WERI-Rb-1 (cell line): Measurements from ENCODE around the gene RANBP3.

Experiments used
- DNase-seq: peaks from one replicate; pipeline ENCODE4 v3.0.0-alpha.2; 2020
- H3K27ac ChIP-seq: fragments of 250-450 bp; sonication (Bioruptor Pico); 2 replicates; pipeline ENCODE4 v1.5.1; 2020; ENCODE audit warnings: mild to moderate bottlenecking, moderate library complexity
- H3K27me3 ChIP-seq: fragments of 250-450 bp; sonication (Bioruptor Pico); 2 replicates; pipeline ENCODE4 v1.5.1; 2021; ENCODE audit warnings: mild to moderate bottlenecking, low read depth, moderate library complexity; ENCODE audit not compliant: insufficient read depth, severe bottlenecking
- H3K36me3 ChIP-seq: fragments of 250-450 bp; sonication (Bioruptor Pico); 2 replicates; pipeline ENCODE4 v1.5.1; 2020; ENCODE audit warnings: mild to moderate bottlenecking, moderate library complexity
- H3K4me3 ChIP-seq: 2 replicates; pipeline ENCODE4 v1.5.1; 2011; ENCODE audit warnings: low read depth, mild to moderate bottlenecking, control low read depth, low read length
- H3K9me3 ChIP-seq: fragments of 250-450 bp; sonication (Bioruptor Pico); 2 replicates; pipeline ENCODE4 v1.5.1; 2021; ENCODE audit warnings: mild to moderate bottlenecking, moderate library complexity; ENCODE audit not compliant: severe bottlenecking
- TF ChIP-seq, protein P1 (sequence below): IDR thresholded peaks from 2 replicates; pipeline ENCODE4 v1.5.1; 2011; ENCODE audit warnings: low read depth, mild to moderate bottlenecking, control low read depth, inconsistent platforms, low read length

RANBP3 gene

DNA sequence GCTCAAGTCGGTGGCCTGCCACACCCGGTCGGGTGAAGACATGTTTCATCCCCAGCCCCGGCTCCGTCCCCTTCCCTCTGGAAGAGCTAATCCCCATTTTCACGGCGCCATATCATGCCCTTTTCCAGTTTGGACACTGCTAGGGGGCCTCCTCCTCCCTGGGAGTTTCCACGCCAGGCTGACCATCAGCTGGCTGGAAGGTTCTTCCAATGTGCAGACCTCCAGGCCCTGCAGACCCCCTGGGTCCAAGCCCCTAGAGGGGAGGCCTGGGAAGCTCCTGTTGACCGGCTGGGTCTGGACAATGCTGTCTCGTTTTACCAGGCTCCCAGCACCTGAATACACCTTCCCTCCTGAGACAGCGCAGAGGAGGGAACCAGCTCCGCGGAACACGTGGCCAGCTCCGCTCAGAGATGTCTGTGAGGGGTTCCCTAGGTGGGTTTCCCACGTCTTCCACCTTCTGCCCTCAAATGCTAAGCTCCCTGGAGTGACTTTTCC lies 44.7 kb upstream of the RANBP3 start:
- Histone ChIP-seq H3K9me3 (no peaks in the 10 kb centered on the region), H3K27ac (no peak overlapping the region), H3K36me3 (no peaks in the 10 kb centered on the region), H3K4me3 (no peak overlapping the region), H3K27me3 (no peaks in the 10 kb centered on the region)
- DNase-seq, result no peak
- TF ChIP-seq, protein P1, sequence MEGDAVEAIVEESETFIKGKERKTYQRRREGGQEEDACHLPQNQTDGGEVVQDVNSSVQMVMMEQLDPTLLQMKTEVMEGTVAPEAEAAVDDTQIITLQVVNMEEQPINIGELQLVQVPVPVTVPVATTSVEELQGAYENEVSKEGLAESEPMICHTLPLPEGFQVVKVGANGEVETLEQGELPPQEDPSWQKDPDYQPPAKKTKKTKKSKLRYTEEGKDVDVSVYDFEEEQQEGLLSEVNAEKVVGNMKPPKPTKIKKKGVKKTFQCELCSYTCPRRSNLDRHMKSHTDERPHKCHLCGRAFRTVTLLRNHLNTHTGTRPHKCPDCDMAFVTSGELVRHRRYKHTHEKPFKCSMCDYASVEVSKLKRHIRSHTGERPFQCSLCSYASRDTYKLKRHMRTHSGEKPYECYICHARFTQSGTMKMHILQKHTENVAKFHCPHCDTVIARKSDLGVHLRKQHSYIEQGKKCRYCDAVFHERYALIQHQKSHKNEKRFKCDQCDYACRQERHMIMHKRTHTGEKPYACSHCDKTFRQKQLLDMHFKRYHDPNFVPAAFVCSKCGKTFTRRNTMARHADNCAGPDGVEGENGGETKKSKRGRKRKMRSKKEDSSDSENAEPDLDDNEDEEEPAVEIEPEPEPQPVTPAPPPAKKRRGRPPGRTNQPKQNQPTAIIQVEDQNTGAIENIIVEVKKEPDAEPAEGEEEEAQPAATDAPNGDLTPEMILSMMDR, result no peak

DNA sequence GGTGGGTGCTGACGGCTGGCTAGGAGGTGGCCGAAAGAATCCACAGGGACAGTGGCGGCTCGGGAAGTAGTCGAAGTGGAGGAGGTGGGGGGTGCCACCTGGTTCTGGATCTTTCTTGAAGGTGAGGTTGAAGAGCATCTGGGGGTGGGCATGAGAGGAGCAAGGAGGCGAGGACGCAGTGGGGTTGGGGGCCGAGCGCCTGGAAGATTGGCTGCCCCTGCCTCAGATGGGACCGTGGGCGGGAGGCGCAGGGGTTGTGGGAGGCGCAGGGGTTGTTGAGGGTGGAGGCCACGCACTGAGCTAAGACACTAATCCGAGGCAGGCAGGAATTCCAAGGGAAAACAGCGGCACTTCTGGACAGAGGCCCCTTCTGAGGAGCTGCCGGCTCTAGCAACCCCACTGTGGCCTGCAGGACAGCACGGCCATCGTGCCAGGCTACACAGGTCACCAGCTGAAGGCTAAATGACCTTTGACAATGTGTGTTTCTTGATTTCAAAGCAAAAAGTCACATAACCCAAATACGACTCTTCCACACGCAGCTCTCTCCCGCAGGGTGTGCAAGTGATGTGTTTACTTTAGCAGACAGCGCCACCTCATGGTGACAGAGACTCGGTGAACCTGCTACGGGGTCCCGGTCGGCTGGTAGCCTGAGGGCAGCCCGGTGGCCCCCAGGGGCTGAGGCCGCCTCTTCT lies 44.1 kb upstream of the RANBP3 start:
- Histone ChIP-seq H3K36me3 (no peaks in the 10 kb centered on the region), H3K4me3 (no peak overlapping the region; the same call in 1 of the 2 replicates), H3K9me3 (no peaks in the 10 kb centered on the region), H3K27ac (no peak overlapping the region), H3K27me3 (no peaks in the 10 kb centered on the region)
- TF ChIP-seq, protein P1, result peak; percentile 90
- peak; percentile 87 for DNase-seq

DNA sequence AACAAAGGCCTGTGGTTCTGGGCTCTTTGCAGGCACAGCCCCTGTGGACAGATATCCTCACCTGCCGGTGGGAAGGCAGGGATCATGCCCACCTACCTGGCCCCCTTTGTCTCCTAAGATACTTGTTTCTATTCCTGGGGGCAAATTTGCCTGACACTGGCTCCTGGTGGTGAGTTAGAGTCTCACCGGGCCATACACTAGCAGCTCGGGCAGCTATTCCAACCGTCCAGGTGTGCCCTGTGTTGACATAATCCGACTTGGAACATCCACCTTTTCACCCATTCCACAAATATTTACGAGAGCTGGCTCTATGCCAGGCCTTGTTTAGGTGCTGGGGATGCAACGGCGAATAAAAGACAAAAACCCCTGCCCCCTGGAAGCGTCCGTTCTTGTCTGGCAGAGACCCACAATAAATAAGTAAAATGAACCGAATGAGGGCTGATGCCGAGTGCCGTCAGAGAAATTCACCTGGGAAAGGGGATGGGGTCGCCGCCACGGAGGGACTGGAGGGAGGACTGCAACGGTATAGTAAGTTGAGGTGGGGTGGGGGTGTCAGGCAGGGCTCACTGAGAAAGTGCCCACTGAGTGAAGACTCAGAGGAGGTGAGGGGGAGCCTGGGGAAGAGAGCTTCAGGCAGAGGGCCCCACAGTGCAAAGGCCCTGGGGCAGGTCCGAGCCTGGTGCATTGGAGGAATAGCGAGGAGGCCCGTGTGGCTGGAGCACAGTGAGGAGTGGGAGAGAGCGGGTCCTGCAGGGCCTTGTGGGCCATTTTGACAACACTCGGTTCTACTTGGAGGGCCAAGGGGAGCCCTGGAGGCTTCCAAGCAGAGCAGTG lies 43.2 kb upstream of the RANBP3 start:
- H3K27me3 ChIP-seq, result no peaks in the 10 kb centered on the region
- H3K4me3 ChIP-seq, result no peak overlapping the region
- DNase-seq, result no peak
- no peak overlapping the region for H3K27ac ChIP-seq
- TF ChIP-seq, protein P1, result no peak
- H3K36me3 ChIP-seq, result no peaks in the 10 kb centered on the region
- H3K9me3 ChIP-seq, result no peaks in the 10 kb centered on the region

DNA sequence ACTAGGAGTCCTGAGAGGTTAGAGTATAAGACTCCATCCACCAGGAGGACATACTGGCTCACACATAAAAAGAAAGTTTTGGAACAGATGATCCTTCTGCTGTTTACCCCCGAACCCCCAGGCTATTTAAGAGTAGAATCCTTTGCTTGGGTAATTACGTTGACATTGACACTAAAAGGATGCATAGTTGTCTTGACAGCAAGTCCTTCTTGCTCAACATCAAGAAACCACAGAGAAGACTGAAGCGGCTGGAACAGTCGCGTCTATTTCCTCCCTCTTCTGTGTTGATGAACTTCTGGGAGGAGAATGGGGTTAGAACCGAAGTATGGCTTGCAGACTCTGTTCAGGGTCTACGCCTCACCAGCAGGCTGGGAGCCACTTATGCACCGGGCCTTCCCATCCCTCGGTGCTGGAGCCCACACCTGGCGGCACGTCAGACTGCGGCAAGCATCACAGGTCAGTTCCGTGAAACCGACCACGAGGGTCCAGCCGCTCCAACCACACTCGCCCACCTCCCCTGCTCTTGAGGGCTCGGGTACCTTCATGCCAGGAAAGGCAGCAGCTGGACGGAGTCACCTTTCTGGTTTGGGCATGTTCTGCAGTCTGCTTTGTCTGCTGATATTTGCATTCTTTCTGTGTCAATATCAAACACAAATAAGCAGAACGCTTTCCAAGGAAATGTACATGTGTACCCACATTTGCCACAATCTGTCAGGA lies 42.4 kb upstream of the RANBP3 start:
- DNase-seq, result no peak
- H3K9me3 ChIP-seq, result no peaks in the 10 kb centered on the region
- H3K27me3 ChIP-seq, result no peaks in the 10 kb centered on the region
- TF ChIP-seq, protein P1, result no peak
- no peak overlapping the region for H3K27ac ChIP-seq
- H3K36me3 ChIP-seq, result no peaks in the 10 kb centered on the region
- no peak overlapping the region for H3K4me3 ChIP-seq

DNA sequence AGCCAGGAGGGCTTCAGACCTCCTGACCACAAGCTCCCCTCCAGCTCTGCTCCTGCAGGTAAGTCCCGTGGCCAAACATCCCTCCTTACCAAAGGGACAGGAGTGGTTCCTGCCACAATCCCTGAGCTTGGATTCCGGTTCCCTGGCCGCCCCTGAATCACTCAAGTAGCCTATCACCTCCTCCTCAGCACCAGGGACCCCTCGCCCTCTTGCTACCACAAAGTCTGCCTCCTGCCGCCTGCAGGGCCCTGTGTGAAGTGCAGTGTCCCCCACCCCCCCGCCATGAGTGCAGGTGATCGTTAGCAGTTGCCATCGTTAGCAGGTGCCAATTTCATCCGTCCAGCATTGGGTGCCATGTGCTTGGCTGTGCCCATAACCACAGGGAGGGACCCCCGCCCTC lies 40.8 kb upstream of the RANBP3 start:
- Histone ChIP-seq H3K27me3 (no peaks in the 10 kb centered on the region), H3K4me3 (no peak overlapping the region), H3K9me3 (no peaks in the 10 kb centered on the region), H3K27ac (no peak overlapping the region), H3K36me3 (no peaks in the 10 kb centered on the region)
- TF ChIP-seq, protein P1, result peak; percentile 54
- DNase-seq, result peak; percentile 35
